ENCODE results near the gene BRINP1. TPM values are rescaled to one million over a fixed set of nuclear protein-coding genes. Genes with fewer than 3 reads are reported as not detected.
"Not testable (repeated sequence)": the region's sequence is repeated elsewhere in the genome, so short reads cannot be mapped to it uniquely, and the experiment has no call there.

Gene BRINP1
- total RNA-seq, 1 donor from 2014 or later, result 1.5 TPM

DNA sequence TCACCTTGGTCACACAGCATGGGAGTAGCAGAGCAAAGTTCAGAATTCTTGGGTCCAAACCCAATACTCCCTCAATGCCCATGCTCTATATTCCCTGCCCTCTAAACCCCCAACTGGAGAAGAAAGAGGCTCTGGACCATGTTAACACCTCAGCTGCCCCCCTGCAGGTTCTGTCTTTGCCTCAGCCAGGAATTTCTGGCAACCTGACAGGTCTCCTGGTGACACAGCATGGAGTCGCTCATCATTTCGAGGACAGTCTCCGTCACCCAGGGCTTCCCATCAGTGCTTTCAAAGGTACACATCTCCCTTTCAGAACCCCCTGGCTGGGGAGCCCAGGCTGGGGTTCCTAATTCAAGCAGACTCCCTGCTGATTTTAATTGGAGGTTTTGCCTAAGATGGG lies 189.5 kb downstream of the BRINP1 start:
- Histone ChIP-seq H3K27me3 (ENCODE audit: low read depth) (no peaks in the 10 kb centered on the region), H3K36me3 (no peaks in the 10 kb centered on the region), H3K4me1 (no peaks in the 10 kb centered on the region), H3K4me3 (no peak overlapping the region), H3K27ac (no peak overlapping the region), H3K9me3 (no peaks in the 10 kb centered on the region)
- ATAC-seq, result no peak
- no peak for TF ChIP-seq CTCF (IDR thresholded peaks at IDR 0.05)
- DNase-seq, result no peak
- intact Hi-C loops (cut with DNase I), result no loop called here

- no peak for TF ChIP-seq CTCF (IDR thresholded peaks at IDR 0.05)
Observed at GRCh38 chr9:119177196-119177595, 192.0 kb downstream of the BRINP1 start.

DNA sequence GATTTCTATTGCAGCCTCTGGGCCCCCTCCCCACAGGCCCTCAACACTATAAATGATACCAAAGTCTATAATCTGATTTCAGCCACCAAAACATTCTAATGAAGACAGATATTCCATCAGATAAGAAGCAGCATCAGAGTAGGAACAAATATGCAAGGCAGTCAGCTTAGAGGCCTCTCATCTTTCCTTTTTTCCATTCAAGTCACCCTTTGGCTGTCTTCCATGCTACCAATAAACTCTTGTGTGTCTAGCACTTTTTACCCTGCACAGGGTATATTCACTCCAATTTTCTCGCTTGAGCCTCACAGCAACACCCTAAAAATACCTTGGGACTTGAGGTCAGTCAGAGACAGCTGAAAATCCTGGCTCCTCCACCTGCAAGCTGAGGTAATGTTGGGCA lies 193.7 kb downstream of the BRINP1 start:
- intact Hi-C loops (cut with DNase I), result no loop called here
- H3K4me1 ChIP-seq, result no peaks in the 10 kb centered on the region
- no peaks in the 10 kb centered on the region for H3K36me3 ChIP-seq
- H3K9me3 ChIP-seq, result no peaks in the 10 kb centered on the region
- no peaks in the 10 kb centered on the region for H3K27me3 ChIP-seq (ENCODE audit: low read depth)
- no peak overlapping the region for H3K4me3 ChIP-seq
- DNase-seq, result no peak
- TF ChIP-seq CTCF (IDR thresholded peaks at IDR 0.05), result no peak
- ATAC-seq, result no peak
- no peak overlapping the region for H3K27ac ChIP-seq

More at GRCh38 chr9:119177196-119177595, 192.0 kb downstream of the BRINP1 start:
- ATAC-seq (no peak), DNase-seq (no peak)
- H3K27me3 ChIP-seq (ENCODE audit: low read depth), result no peaks in the 10 kb centered on the region
- intact Hi-C loops (cut with DNase I), result no loop called here
- H3K36me3 ChIP-seq, result no peaks in the 10 kb centered on the region
- H3K27ac ChIP-seq, result no peak overlapping the region
- H3K4me1 ChIP-seq, result no peaks in the 10 kb centered on the region
- no peaks in the 10 kb centered on the region for H3K9me3 ChIP-seq
- H3K4me3 ChIP-seq, result no peak overlapping the region

DNA sequence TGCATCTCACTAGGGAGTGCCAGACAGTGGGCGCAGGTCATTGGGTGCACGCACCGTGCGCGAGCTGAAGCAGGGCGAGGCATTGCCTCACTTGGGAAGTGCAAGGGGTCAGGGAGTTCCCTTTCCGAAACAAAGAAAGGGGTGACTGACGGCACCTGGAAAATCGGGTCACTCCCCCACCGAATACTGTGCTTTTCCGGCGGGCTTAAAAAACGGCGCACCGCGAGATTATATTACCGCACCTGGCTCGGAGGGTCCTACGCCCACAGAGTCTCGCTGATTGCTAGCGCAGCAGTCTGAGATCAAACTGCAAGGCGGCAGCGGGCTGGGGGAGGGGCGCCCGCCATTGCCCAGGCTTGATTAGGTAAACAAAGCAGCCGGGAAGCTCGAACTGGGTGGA lies 200.0 kb downstream of the BRINP1 start:
- ATAC-seq; H3K27ac ChIP-seq; intact Hi-C loops (cut with DNase I); H3K4me1 ChIP-seq; H3K9me3 ChIP-seq; H3K27me3 ChIP-seq (ENCODE audit: low read depth); DNase-seq; H3K36me3 ChIP-seq: not testable (repeated sequence)
- peak overlapping the region; percentile 25 for H3K4me3 ChIP-seq

DNA sequence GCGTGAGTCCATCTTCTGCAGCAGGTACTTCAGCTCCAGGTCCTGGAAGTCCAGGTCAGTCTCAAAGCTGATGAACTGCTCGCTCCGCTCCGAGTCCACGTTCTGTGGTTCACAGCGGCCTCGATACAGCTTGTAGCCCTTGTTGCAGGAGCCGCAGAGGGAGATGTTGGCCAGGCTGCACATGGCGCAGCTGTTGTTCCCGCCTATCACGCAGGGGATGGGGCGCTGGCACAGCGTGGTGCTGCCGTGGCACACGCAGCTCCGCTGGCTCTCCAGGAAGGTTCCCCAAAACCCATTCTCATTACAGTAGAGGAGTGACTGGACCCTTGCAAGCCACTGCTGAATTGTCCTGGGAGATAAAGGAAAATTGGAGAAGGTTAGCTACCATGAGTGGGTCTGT lies 201.4 kb downstream of the BRINP1 start:
- no peak for TF ChIP-seq CTCF (IDR thresholded peaks at IDR 0.05)
- H3K4me1 ChIP-seq, result no peaks in the 10 kb centered on the region
- no peaks in the 10 kb centered on the region for H3K36me3 ChIP-seq
- no peaks in the 10 kb centered on the region for H3K9me3 ChIP-seq
- no peak for DNase-seq
- no peaks in the 10 kb centered on the region for H3K27me3 ChIP-seq (ENCODE audit: low read depth)
- H3K4me3 ChIP-seq, result no peak overlapping the region
- no peak for ATAC-seq
- no peak overlapping the region for H3K27ac ChIP-seq
- intact Hi-C loops (cut with DNase I), result no loop called here

- Histone ChIP-seq H3K4me1 (no peaks in the 10 kb centered on the region), H3K27ac (no peak overlapping the region), H3K36me3 (no peaks in the 10 kb centered on the region), H3K9me3 (no peaks in the 10 kb centered on the region), H3K4me3 (no peak overlapping the region), H3K27me3 (ENCODE audit: low read depth) (no peaks in the 10 kb centered on the region)
- no peak for TF ChIP-seq CTCF (IDR thresholded peaks at IDR 0.05)
- DNase-seq (no peak), ATAC-seq (no peak)
- intact Hi-C loops (cut with DNase I), result no loop called here
Observed at GRCh38 chr9:119167267-119167666, 202.0 kb downstream of the BRINP1 start.
